Bronchial epithelial cell (primary cell): ENCODE results near the gene TANC1. TPM values are rescaled to one million over a fixed set of nuclear protein-coding genes. Genes with fewer than 3 reads are reported as not detected.

ENCODE experiments used
- DNase-seq: peaks from one replicate; pipeline ENCODE4 v3.0.0-alpha.2; 2010; ENCODE audit warnings: low read depth
- FAIRE-seq: peaks from 2 replicates; lab custom pipeline; 2011; peaks lifted over from hg19 to GRCh38; lab: Jason Lieb, UNC
- H3K27me3 ChIP-seq: 2 replicates; pipeline ENCODE4 v1.5.1; 2011; ENCODE audit warnings: low read length; ENCODE audit not compliant: control insufficient read depth, insufficient read depth
- H3K36me3 ChIP-seq: 2 replicates; pipeline ENCODE4 v1.5.1; 2011; ENCODE audit warnings: low read length; ENCODE audit not compliant: control insufficient read depth, insufficient read depth
- H3K4me3 ChIP-seq: 2 replicates; pipeline ENCODE4 v1.5.1; 2011; ENCODE audit warnings: mild to moderate bottlenecking, low read depth, low read length, control low read depth
- total RNA-seq: library from RNA; depleted of rRNA; stranded (reverse); fragments of >200 nt; gene quantifications from 2 replicates; pipeline ENCODE4 v1.2.1, GENCODE V29; 2014
- TF ChIP-seq, protein P1 (sequence below): IDR thresholded peaks from 2 replicates; pipeline ENCODE4 v1.5.1; 2011; ENCODE audit warnings: mild to moderate bottlenecking, moderate library complexity, low read length, control low read depth, inconsistent platforms; ENCODE audit not compliant: insufficient read depth, severe bottlenecking

Gene TANC1
- total RNA-seq, 1 donor from 2014 or later: 29.5 TPM

- TF ChIP-seq, protein P1, sequence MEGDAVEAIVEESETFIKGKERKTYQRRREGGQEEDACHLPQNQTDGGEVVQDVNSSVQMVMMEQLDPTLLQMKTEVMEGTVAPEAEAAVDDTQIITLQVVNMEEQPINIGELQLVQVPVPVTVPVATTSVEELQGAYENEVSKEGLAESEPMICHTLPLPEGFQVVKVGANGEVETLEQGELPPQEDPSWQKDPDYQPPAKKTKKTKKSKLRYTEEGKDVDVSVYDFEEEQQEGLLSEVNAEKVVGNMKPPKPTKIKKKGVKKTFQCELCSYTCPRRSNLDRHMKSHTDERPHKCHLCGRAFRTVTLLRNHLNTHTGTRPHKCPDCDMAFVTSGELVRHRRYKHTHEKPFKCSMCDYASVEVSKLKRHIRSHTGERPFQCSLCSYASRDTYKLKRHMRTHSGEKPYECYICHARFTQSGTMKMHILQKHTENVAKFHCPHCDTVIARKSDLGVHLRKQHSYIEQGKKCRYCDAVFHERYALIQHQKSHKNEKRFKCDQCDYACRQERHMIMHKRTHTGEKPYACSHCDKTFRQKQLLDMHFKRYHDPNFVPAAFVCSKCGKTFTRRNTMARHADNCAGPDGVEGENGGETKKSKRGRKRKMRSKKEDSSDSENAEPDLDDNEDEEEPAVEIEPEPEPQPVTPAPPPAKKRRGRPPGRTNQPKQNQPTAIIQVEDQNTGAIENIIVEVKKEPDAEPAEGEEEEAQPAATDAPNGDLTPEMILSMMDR: no peak
- H3K4me3 ChIP-seq: no peak overlapping the region
- H3K36me3 ChIP-seq: no peaks in the 10 kb centered on the region
- FAIRE-seq (no peak), DNase-seq (no peak)
- no peaks in the 10 kb centered on the region for H3K27me3 ChIP-seq
These were observed 7.0 kb downstream of the TANC1 start for GRCh38 chr2:158975271-158975921.

DNA sequence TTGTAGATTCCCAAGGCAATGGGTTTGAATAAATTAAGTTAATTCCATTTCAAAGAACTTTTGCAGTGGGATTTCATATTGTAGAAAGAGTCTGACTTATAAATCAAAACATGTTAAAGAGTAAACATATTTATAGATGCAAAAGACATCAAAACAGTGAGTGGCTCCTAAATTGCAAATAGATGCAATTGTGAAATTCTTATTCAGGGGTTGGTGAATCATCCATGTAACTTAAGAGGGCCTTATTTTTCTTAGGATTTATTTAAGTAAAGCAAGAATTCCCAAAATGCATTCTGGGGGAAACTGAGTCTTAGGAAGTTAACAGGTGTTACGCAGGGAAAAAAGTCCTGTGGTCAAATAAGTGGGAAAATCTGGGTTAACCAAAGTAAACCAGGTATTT, 11.3 kb downstream of the TANC1 start:
- TF ChIP-seq, protein P1: no peak
- Histone ChIP-seq H3K4me3 (no peak overlapping the region), H3K27me3 (no peaks in the 10 kb centered on the region), H3K36me3 (no peaks in the 10 kb centered on the region)
- FAIRE-seq (no peak), DNase-seq (peak; percentile 49)

DNA sequence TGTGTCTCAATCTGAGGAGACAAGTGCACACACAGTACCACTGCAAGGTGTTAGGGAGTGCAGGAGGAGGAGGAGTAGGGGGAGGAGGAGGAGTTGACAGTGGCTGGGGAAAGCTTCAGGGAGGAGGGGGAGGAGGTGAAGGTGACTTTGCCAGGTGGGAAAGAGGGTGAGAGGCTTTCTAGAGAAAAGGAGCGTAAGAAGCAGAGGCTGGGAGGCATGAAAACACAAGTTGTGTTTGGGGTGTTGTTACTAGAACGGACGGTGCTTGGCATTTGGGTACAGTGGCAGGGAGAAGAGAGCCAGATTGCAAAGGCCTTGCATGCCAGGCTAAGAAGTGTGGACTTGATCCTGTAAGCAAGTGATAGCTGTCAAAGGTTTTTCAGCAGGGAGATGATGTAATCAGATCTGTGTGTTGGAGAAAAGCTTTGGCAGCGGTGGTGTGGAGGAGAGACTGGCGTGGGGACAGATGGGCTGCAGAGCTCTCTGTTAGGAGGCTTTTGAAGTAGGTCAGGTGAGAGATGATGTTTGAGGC, 16.2 kb downstream of the TANC1 start:
- TF ChIP-seq, protein P1: no peak
- H3K4me3 ChIP-seq: no peak overlapping the region
- H3K27me3 ChIP-seq: no peaks in the 10 kb centered on the region
- no peak for FAIRE-seq
- DNase-seq: no peak
- no peaks in the 10 kb centered on the region for H3K36me3 ChIP-seq

DNA sequence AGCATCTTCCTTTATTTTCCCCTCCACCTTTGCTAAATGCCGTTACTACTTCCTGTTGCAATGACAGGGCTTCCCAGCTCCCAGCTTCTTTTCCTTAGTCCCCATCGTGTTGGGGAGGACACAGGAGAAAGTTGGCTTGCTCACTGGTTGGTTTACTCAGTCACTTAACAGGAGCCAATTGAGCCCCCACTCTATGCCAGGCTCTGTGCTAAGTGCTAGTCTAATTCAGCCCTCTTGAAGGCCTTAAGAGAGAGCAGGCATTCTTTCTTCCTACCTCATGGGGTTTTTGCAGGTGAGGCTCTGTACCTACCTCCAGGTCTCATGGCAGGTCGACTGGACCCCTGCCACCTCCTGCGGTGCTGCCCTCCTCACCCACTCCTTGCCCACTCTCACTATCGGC, 20.1 kb downstream of the TANC1 start:
- Histone ChIP-seq H3K36me3 (no peaks in the 10 kb centered on the region), H3K4me3 (no peak overlapping the region), H3K27me3 (no peaks in the 10 kb centered on the region)
- DNase-seq: no peak
- FAIRE-seq: no peak
- TF ChIP-seq, protein P1: no peak

DNA sequence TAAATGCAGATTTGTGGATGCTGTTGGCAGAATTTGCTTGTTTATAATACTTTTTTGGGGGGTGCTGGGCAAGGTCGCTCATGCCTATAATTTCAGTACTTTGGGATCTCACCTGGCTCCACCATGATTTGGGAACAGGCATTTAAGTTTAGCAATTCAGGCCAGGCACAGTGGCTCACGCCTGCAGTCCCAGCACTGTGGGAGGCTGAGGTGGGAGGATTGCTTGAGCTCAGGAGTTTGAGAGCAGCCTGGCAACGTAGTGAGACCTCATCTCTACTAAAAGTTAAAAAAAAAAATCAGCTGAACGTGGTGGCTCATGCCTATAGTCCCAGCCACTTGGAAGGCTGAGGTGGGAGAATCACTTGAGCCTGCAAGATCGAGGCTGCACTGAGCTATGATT, 20.7 kb downstream of the TANC1 start:
- TF ChIP-seq, protein P1: no peak
- DNase-seq (no peak), FAIRE-seq (no peak)
- no peaks in the 10 kb centered on the region for H3K27me3 ChIP-seq
- no peak overlapping the region for H3K4me3 ChIP-seq
- no peaks in the 10 kb centered on the region for H3K36me3 ChIP-seq
